ENCODE results near the gene DYNC2H1. TPM values are rescaled to one million over a fixed set of nuclear protein-coding genes. Genes with fewer than 3 reads are reported as not detected.

The DYNC2H1 gene
- total RNA-seq, 4 donors from 2014 or later = 37.8 to 43.1 (median 38.8) TPM

DNA sequence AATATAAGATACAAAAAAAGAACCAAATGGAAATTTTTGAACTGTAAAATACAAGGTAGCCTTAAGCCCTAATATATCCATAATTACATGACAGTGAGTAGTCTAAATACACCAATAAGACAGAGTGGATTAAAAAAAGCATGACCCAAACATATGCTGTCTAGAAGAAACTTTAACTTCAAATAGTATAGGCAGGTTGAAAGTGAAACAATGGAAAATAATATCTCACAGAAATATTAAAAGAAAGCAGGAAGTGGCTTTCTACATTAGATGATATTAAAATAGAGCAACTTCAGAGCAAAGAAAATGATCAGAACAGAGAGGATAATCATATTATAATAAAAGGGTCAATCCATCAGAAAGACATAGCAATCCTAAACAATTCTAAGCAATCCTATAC, 39.1 kb upstream of the DYNC2H1 start:
- no peak for DNase-seq (ENCODE audit: low spot score in 2 of 2)
- H3K27me3 ChIP-seq = no peaks in the 10 kb centered on the region
- no peaks in the 10 kb centered on the region for H3K9me3 ChIP-seq
- TF ChIP-seq POLR2A (IDR thresholded peaks at IDR 0.05) (no peak), EP300 (IDR thresholded peaks at IDR 0.05) (no peak)
- TF ChIP-seq, protein P1, sequence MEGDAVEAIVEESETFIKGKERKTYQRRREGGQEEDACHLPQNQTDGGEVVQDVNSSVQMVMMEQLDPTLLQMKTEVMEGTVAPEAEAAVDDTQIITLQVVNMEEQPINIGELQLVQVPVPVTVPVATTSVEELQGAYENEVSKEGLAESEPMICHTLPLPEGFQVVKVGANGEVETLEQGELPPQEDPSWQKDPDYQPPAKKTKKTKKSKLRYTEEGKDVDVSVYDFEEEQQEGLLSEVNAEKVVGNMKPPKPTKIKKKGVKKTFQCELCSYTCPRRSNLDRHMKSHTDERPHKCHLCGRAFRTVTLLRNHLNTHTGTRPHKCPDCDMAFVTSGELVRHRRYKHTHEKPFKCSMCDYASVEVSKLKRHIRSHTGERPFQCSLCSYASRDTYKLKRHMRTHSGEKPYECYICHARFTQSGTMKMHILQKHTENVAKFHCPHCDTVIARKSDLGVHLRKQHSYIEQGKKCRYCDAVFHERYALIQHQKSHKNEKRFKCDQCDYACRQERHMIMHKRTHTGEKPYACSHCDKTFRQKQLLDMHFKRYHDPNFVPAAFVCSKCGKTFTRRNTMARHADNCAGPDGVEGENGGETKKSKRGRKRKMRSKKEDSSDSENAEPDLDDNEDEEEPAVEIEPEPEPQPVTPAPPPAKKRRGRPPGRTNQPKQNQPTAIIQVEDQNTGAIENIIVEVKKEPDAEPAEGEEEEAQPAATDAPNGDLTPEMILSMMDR (IDR thresholded peaks at IDR 0.05) = no peak
- peaks cover 0 to 38% (median 0%) of the 10 kb centered on the region in 3 donors for H3K36me3 ChIP-seq
- no peak overlapping the region for H3K4me3 ChIP-seq
- no peaks in the 10 kb centered on the region for H3K4me1 ChIP-seq
- no peak overlapping the region for H3K27ac ChIP-seq

DNA sequence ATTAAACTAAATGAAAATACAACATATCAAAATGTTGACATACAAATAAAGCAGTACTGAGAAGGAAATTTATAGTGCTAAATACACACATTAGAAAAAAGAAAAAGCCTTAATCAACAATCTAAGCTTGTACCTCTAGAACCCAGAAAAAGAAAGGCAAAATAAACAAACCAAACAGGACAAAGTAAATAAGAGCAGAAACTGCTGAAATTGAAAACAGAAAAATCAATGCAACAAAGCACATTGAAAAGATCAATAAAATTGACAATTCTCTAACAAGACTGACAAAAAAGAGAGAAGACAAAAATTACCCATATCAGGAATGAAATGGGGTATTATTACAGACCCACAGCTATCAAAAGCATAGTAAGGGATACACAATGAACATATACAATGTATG, 38.2 kb upstream of the DYNC2H1 start:
- H3K9me3 ChIP-seq = no peaks in the 10 kb centered on the region
- no peak overlapping the region for H3K27ac ChIP-seq
- no peak for DNase-seq (ENCODE audit: low spot score in 2 of 2)
- TF ChIP-seq EP300 (IDR thresholded peaks at IDR 0.05) (no peak), POLR2A (IDR thresholded peaks at IDR 0.05) (no peak)
- TF ChIP-seq, protein P1 (IDR thresholded peaks at IDR 0.05) = no peak
- peaks cover 0 to 38% (median 0%) of the 10 kb centered on the region in 3 donors for H3K36me3 ChIP-seq
- H3K4me1 ChIP-seq = no peaks in the 10 kb centered on the region
- H3K4me3 ChIP-seq = no peak overlapping the region
- no peaks in the 10 kb centered on the region for H3K27me3 ChIP-seq

DNA sequence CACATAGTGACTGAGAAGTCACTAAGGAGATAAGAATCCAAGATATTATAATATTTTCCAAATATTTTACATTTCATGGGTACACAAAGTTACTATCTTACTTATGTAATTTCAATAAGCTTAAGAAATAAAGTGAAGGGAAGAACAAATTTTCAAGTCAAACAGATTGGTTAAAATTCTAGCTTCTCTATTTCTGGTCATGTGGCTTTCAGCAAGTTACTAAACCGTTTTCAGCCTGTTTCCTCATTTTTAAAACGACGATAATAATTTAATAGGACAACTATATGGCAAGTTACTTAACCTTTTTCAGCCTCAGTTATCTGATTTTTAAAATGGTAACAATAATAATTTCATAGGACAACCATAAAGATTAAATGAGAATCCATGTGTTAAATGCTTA, 32.9 kb upstream of the DYNC2H1 start:
- Histone ChIP-seq H3K36me3 (peaks cover 0 to 76% (median 0%) of the 10 kb centered on the region in 3 donors), H3K9me3 (no peaks in the 10 kb centered on the region), H3K4me3 (no peak overlapping the region), H3K4me1 (no peaks in the 10 kb centered on the region), H3K27me3 (no peaks in the 10 kb centered on the region), H3K27ac (no peak overlapping the region)
- TF ChIP-seq POLR2A (IDR thresholded peaks at IDR 0.05) = no peak
- no peak for TF ChIP-seq EP300 (IDR thresholded peaks at IDR 0.05)
- WGBS, 2 donors = 89 to 90% methylated on average over 3 of the region's 3 CpGs
- DNase-seq (ENCODE audit: low spot score in 2 of 2) = no peak

DNA sequence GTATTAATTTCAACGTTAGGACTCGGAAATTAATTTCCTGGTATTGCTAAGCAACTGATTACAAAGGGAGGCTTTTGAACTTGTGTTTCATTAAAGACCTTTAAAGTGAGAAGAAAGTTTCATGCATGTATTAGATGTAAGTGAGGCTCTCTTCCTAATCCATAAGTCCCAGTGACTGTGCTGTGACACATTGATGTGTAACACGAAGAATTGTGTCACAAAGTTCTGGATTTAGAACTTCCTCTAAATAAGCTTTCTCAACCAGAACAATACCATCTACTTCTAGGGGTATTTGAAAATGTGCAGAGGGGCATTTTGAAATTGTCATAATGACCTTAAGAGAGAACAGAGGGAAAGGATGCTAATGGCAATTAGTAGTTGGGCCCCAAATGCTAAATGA, 31.7 kb upstream of the DYNC2H1 start:
- TF ChIP-seq, protein P1 (IDR thresholded peaks at IDR 0.05) = no peak
- TF ChIP-seq EP300 (IDR thresholded peaks at IDR 0.05) (no peak), POLR2A (IDR thresholded peaks at IDR 0.05) (no peak)
- H3K9me3 ChIP-seq = no peaks in the 10 kb centered on the region
- peaks cover 0 to 77% (median 0%) of the 10 kb centered on the region in 3 donors for H3K36me3 ChIP-seq
- WGBS, 2 donors = 88% methylated on average over 3 of the region's 3 CpGs
- H3K4me3 ChIP-seq = no peak overlapping the region
- no peak overlapping the region for H3K27ac ChIP-seq
- DNase-seq (ENCODE audit: low spot score in 2 of 2) = no peak
- H3K4me1 ChIP-seq = no peaks in the 10 kb centered on the region
- no peaks in the 10 kb centered on the region for H3K27me3 ChIP-seq

DNA sequence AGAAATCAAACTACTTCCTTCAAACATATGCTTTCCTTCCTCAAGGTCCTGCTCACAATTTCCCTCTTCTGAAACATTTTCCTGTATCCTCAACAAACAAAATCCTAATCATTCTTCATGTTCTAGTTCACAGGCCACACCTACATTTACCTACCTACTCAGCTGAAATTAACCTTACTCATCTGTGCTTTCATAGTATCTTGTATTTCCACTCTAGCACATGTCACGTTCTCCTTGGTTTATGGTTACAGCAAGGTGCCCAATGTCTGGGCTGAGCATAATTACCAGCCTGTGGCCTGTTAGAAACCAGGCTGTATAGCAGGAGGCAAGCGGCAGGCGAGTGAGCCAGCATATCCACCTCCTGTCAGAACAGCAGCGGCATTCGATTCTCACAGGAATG, 30.5 kb upstream of the DYNC2H1 start:
- Histone ChIP-seq H3K27me3 (no peaks in the 10 kb centered on the region), H3K4me1 (no peaks in the 10 kb centered on the region), H3K4me3 (no peak overlapping the region), H3K9me3 (no peaks in the 10 kb centered on the region), H3K27ac (no peak overlapping the region), H3K36me3 (peaks cover 0 to 79% (median 0%) of the 10 kb centered on the region in 3 donors)
- no peak for DNase-seq (ENCODE audit: low spot score in 2 of 2)
- TF ChIP-seq, protein P1 (IDR thresholded peaks at IDR 0.05) = no peak
- WGBS, 2 donors = 97 to 98% methylated on average over 5 of the region's 5 CpGs

DNA sequence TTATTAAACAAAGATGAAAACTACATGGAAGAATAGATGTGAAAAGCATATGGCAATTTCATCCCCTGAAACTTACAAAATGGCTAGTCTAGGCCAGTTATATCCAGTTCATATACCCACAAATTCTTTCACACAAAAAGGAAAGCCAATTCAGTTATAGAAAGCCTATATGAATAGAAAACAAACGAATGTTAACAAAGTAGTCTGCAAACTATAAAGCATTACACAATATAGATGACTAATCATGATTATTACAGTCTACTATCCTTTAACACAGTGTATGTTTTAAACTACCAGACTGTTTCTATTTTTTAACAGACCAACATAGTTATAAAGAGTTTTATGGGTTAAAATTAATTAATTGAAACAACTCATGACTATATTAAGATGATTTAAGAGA, 29.4 kb upstream of the DYNC2H1 start:
- no peaks in the 10 kb centered on the region for H3K27me3 ChIP-seq
- H3K36me3 ChIP-seq = peaks cover 0 to 77% (median 0%) of the 10 kb centered on the region in 3 donors
- WGBS, 2 donors = 76 to 82% methylated on average over 1 of the region's 1 CpG
- no peak for TF ChIP-seq EP300 (IDR thresholded peaks at IDR 0.05)
- TF ChIP-seq, protein P1 (IDR thresholded peaks at IDR 0.05) = no peak
- no peak for TF ChIP-seq POLR2A (IDR thresholded peaks at IDR 0.05)
- DNase-seq (ENCODE audit: low spot score in 2 of 2) = no peak
- H3K4me3 ChIP-seq = no peak overlapping the region
- H3K4me1 ChIP-seq = no peaks in the 10 kb centered on the region
- H3K27ac ChIP-seq = no peak overlapping the region
- H3K9me3 ChIP-seq = no peaks in the 10 kb centered on the region
